Ishikawa (cell line): Measurements from ENCODE around the gene TMEM138.

Source experiments
- CEBPB ChIP-seq: IDR thresholded peaks from 2 replicates; pipeline ENCODE4 v1.6.1; 2012
- EGR1 ChIP-seq: IDR thresholded peaks from 2 replicates; pipeline ENCODE4 v1.6.1; 2012
- EP300 ChIP-seq: IDR thresholded peaks from 2 replicates; pipeline ENCODE4 v1.6.1; 2012; ENCODE audit warnings: borderline replicate concordance
- FOXM1 ChIP-seq: IDR thresholded peaks from 2 replicates; pipeline ENCODE4 v1.6.1; 2012; ENCODE audit warnings: low read depth, borderline replicate concordance
- TCF12 ChIP-seq: IDR thresholded peaks from 2 replicates; pipeline ENCODE4 v1.6.1; 2012; ENCODE audit warnings: low read depth
- YY1 ChIP-seq: IDR thresholded peaks from 2 replicates; pipeline ENCODE4 v1.6.1; 2012; ENCODE audit warnings: low read depth
- ZBTB7A ChIP-seq: IDR thresholded peaks from 2 replicates; pipeline ENCODE4 v1.6.1; 2012; ENCODE audit warnings: low read depth
- TF ChIP-seq, protein P1 (sequence below): IDR thresholded peaks from 2 replicates; pipeline ENCODE4 v1.6.1; 2012; ENCODE audit warnings: low read depth, mild to moderate bottlenecking
- TF ChIP-seq, protein P2 (sequence below): IDR thresholded peaks from 2 replicates; pipeline ENCODE4 v1.6.1; 2012

DNA sequence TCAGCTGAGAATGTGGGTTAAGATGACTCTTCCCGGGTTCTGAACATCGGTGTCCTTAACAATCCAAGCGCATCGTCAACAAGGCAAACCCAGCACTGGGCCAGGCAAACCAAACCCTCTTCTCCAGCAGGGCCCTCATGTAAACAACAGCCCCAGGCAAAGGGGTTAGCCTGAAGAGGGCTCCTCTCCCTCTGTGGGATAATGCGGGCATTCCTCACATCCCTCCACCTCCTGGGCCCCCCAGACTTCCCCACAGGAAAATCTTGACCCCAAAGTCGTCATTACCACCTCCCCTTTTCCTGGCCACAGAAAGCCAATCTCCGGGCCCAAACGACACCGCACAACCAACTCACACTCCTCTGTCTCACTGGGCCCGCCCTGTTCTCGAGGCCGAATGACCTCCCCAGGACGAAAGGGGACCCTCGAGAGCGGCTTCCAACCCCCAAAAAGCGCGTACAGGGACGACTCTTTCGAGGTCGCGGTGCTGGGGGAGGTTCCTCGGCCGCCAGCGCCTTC is 29.8 kb upstream of the TMEM138 start:
- no peak for TF ChIP-seq FOXM1
- TF ChIP-seq, protein P1, sequence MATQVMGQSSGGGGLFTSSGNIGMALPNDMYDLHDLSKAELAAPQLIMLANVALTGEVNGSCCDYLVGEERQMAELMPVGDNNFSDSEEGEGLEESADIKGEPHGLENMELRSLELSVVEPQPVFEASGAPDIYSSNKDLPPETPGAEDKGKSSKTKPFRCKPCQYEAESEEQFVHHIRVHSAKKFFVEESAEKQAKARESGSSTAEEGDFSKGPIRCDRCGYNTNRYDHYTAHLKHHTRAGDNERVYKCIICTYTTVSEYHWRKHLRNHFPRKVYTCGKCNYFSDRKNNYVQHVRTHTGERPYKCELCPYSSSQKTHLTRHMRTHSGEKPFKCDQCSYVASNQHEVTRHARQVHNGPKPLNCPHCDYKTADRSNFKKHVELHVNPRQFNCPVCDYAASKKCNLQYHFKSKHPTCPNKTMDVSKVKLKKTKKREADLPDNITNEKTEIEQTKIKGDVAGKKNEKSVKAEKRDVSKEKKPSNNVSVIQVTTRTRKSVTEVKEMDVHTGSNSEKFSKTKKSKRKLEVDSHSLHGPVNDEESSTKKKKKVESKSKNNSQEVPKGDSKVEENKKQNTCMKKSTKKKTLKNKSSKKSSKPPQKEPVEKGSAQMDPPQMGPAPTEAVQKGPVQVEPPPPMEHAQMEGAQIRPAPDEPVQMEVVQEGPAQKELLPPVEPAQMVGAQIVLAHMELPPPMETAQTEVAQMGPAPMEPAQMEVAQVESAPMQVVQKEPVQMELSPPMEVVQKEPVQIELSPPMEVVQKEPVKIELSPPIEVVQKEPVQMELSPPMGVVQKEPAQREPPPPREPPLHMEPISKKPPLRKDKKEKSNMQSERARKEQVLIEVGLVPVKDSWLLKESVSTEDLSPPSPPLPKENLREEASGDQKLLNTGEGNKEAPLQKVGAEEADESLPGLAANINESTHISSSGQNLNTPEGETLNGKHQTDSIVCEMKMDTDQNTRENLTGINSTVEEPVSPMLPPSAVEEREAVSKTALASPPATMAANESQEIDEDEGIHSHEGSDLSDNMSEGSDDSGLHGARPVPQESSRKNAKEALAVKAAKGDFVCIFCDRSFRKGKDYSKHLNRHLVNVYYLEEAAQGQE = no peak
- TF ChIP-seq ZBTB7A = no peak
- TF ChIP-seq TCF12 = no peak
- TF ChIP-seq EP300 = no peak
- no peak for TF ChIP-seq EGR1
- no peak for TF ChIP-seq CEBPB
- no peak for TF ChIP-seq YY1
- TF ChIP-seq, protein P2, sequence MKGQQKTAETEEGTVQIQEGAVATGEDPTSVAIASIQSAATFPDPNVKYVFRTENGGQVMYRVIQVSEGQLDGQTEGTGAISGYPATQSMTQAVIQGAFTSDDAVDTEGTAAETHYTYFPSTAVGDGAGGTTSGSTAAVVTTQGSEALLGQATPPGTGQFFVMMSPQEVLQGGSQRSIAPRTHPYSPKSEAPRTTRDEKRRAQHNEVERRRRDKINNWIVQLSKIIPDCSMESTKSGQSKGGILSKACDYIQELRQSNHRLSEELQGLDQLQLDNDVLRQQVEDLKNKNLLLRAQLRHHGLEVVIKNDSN = no peak
